ENCODE data around the gene SLC35E3. TPM values are rescaled to one million over a fixed set of nuclear protein-coding genes. Genes with fewer than 3 reads are reported as not detected.
A peak's percentile ranks its signal among the peaks of the same experiment; 100 is the strongest.

SLC35E3 gene
- polyA plus RNA-seq, 1 of the 3 experiments (the other 2 are of a cell fraction), result 5.7 TPM

DNA sequence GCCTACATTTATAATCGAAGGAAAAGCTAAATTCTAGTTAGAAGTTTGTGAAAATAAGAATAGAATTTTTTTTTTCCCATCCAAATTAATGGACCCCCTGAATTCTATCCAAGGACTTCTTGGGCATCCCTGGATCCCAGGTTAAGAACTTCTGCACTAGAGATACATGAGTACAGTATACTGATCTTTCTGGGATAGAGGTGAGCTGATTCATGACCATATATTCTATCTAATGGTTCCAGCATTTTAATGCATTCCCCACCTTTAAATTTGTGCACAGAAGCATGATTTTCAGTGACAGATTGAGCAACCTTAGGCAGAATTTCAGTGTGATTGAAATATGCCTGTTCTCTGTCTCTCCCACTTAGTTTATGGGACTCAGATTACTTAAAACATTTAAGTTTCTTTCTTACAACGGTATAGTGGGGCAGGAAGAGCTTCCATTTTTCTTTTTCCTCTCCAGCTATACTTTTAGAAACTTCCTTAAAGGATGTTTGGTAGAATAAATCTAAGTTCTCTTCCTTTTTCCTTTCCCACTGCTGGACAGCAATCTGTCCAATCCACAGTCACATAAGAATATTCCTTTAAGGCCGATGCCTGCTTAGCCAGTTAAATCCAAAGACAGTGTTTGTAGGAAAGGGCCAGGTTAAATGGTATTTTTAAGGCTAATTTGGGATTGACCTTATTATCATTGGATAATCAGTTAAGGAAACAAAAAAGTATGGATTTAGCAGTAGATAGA is 68.7 kb downstream of the SLC35E3 start:
- Histone ChIP-seq H2AFZ (ENCODE audit: low read depth) (no peak overlapping the region; the same call in 1 of the 2 replicates), H3K4me2 (peak overlapping the region; percentile 76), H3K9ac (0 out of 2 replicates have a peak overlapping the region, but pooled peaks have one; percentile 24), H3K9me3 (no peaks in the 10 kb centered on the region; the same call in 1 of the 2 replicates), H3K4me1 (ENCODE audit: control insufficient read depth in 1 of 2, insufficient read depth in 2 of 2, low read depth in 1 of 2, low read length in 1 of 2) (peaks cover 2 to 9% of the 10 kb centered on the region in 2 experiments; a peak in 3 of 4 replicates), H3K36me3 (replicated peaks in 1 of 2; ENCODE audit: control insufficient read depth in 1 of 2, insufficient read depth in 2 of 2, low read length in 1 of 2) (peaks cover 66 to 95% of the 10 kb centered on the region in 2 experiments), H3K27ac (ENCODE audit: low read depth in 2 of 2, low read length in 1 of 2) (no peak overlapping the region), H3K9me2 (no peaks in the 10 kb centered on the region), H3K27me3 (ENCODE audit: insufficient read depth) (no peaks in the 10 kb centered on the region), H3K4me3 (ENCODE audit: low read depth in 2 of 2, low read length in 1 of 2) (peak overlapping the region; percentile 6 to 42; a peak in 2 of 4 replicates), H4K20me1 (ENCODE audit: insufficient read depth) (peaks cover 97% of the 10 kb centered on the region), H3K79me2 (ENCODE audit: insufficient read depth) (peaks cover 97% of the 10 kb centered on the region), H3F3A (replicated peaks; ENCODE audit: insufficient read depth) (peaks cover 62% of the 10 kb centered on the region)
- CTCF ChIA-PET, result interaction anchor here (4.0 kb wide), 1 partner anchor 16 kb away, joined by 31 read pairs; no protein-coding TSS in a partner anchor
- no peak for DNase-seq
- TF ChIP-seq TAF1 (IDR thresholded peaks at IDR 0.05; ENCODE audit: borderline replicate concordance, low read depth, low read length), result no peak
- no peak for TF ChIP-seq MAX (IDR thresholded peaks at IDR 0.05; ENCODE audit: low read depth)
- TF ChIP-seq REST (IDR thresholded peaks at IDR 0.05; ENCODE audit: low read depth, low read length), result peak; percentile 52; the same call in 1 of the 2 replicates
- POLR2A ChIA-PET, result no interaction called here
- 64% methylated on average over 3 of the region's 3 CpGs for WGBS (ENCODE audit: low lambda C conversion rate)

GRCh38 chr12:68815232-68815927 is 69.4 kb downstream of the SLC35E3 start:
- no peaks in the 10 kb centered on the region for H3K9me2 ChIP-seq

More at GRCh38 chr12:68815232-68815927, 69.4 kb downstream of the SLC35E3 start:
- peak overlapping the region in 1 of 2 experiments; percentile 42; a peak in 2 of 4 replicates for H3K4me3 ChIP-seq (ENCODE audit: low read depth in 2 of 2, low read length in 1 of 2)
- CTCF ChIA-PET, result interaction anchor here (3.6 kb wide), 1 partner anchor 15 kb away, joined by 21 read pairs; no protein-coding TSS in a partner anchor
- 88% methylated on average over 5 of the region's 5 CpGs for whole genome bisulfite sequencing (ENCODE audit: low lambda C conversion rate)
- peak overlapping the region; percentile 76 for H3K4me2 ChIP-seq
- H4K20me1 ChIP-seq (ENCODE audit: insufficient read depth), result peaks cover 98% of the 10 kb centered on the region
- H3K27me3 ChIP-seq (ENCODE audit: insufficient read depth), result no peaks in the 10 kb centered on the region
- no peaks in the 10 kb centered on the region for H3K9me3 ChIP-seq
- H3K79me2 ChIP-seq (ENCODE audit: insufficient read depth), result peaks cover 97% of the 10 kb centered on the region
- no peak for TF ChIP-seq MAX (IDR thresholded peaks at IDR 0.05; ENCODE audit: low read depth)
- TF ChIP-seq SIN3A (IDR thresholded peaks at IDR 0.05; ENCODE audit: borderline replicate concordance, low read depth, low read length), result no peak
- TF ChIP-seq FOXJ3 (CRISPR knock-in tag; IDR thresholded peaks at IDR 0.05), result no peak
- TF ChIP-seq TCF12 (IDR thresholded peaks at IDR 0.05), result no peak
- TF ChIP-seq POLR2AphosphoS5 (IDR thresholded peaks at IDR 0.05; ENCODE audit: low read depth, low read length), result no peak
- TF ChIP-seq FOXM1 (IDR thresholded peaks at IDR 0.05; ENCODE audit: low read depth), result no peak
- no peak for TF ChIP-seq USF2 (IDR thresholded peaks at IDR 0.05; ENCODE audit: borderline replicate concordance, low read depth, low read length)
- TF ChIP-seq, protein P1, sequence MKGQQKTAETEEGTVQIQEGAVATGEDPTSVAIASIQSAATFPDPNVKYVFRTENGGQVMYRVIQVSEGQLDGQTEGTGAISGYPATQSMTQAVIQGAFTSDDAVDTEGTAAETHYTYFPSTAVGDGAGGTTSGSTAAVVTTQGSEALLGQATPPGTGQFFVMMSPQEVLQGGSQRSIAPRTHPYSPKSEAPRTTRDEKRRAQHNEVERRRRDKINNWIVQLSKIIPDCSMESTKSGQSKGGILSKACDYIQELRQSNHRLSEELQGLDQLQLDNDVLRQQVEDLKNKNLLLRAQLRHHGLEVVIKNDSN (IDR thresholded peaks at IDR 0.05; ENCODE audit: borderline replicate concordance, low read depth), result no peak
- TF ChIP-seq GATA2 (CRISPR knock-in tag; IDR thresholded peaks at IDR 0.05), result no peak
- TF ChIP-seq ELF1 (IDR thresholded peaks at IDR 0.05), result no peak
- TF ChIP-seq MXI1 (IDR thresholded peaks at IDR 0.05; ENCODE audit: low read depth, low read length), result no peak
- no peak for TF ChIP-seq TEAD4 (IDR thresholded peaks at IDR 0.05; ENCODE audit: borderline replicate concordance, insufficient read depth)
- TF ChIP-seq, protein P2, sequence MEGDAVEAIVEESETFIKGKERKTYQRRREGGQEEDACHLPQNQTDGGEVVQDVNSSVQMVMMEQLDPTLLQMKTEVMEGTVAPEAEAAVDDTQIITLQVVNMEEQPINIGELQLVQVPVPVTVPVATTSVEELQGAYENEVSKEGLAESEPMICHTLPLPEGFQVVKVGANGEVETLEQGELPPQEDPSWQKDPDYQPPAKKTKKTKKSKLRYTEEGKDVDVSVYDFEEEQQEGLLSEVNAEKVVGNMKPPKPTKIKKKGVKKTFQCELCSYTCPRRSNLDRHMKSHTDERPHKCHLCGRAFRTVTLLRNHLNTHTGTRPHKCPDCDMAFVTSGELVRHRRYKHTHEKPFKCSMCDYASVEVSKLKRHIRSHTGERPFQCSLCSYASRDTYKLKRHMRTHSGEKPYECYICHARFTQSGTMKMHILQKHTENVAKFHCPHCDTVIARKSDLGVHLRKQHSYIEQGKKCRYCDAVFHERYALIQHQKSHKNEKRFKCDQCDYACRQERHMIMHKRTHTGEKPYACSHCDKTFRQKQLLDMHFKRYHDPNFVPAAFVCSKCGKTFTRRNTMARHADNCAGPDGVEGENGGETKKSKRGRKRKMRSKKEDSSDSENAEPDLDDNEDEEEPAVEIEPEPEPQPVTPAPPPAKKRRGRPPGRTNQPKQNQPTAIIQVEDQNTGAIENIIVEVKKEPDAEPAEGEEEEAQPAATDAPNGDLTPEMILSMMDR (IDR thresholded peaks at IDR 0.05), result no peak
- TF ChIP-seq FOSL2 (IDR thresholded peaks at IDR 0.05; ENCODE audit: borderline replicate concordance, low read depth), result no peak
- no peak for TF ChIP-seq SMC3 (IDR thresholded peaks at IDR 0.05; ENCODE audit: low read depth, low read length)
- peaks cover 59% of the 10 kb centered on the region for H3F3A ChIP-seq (replicated peaks; ENCODE audit: insufficient read depth)
- H2AFZ ChIP-seq (ENCODE audit: low read depth), result no peak overlapping the region
- H3K4me1 ChIP-seq (ENCODE audit: control insufficient read depth in 1 of 2, insufficient read depth in 2 of 2, low read depth in 1 of 2, low read length in 1 of 2), result peaks cover 2 to 12% of the 10 kb centered on the region in 2 experiments; a peak in 3 of 4 replicates
- peaks cover 72 to 96% of the 10 kb centered on the region in 2 experiments for H3K36me3 ChIP-seq (replicated peaks in 1 of 2; ENCODE audit: control insufficient read depth in 1 of 2, insufficient read depth in 2 of 2, low read length in 1 of 2)
- POLR2A ChIA-PET, result no interaction called here
- H3K27ac ChIP-seq (ENCODE audit: low read depth in 2 of 2, low read length in 1 of 2), result no peak overlapping the region
- no peak overlapping the region for H3K9ac ChIP-seq
- DNase-seq, result no peak
